Activated gamma-delta T cell (primary cell): ENCODE data around the gene WDFY2.
"Not testable (repeated sequence)": the region's sequence is repeated elsewhere in the genome, so short reads cannot be mapped to it uniquely, and the experiment has no call there.

Source experiments
- DNase-seq: peaks from one replicate; lab custom pipeline; 2025; lab: John Stamatoyannopoulos, UW

Gene WDFY2

GRCh38 chr13:51632591-51633362 lies 48.5 kb downstream of the WDFY2 start:
- DNase-seq, result no peak

- DNase-seq, result no peak
Observed at GRCh38 chr13:51635137-51635878, 51.0 kb downstream of the WDFY2 start.

- DNase-seq, result no peak
Observed at GRCh38 chr13:51636349-51636890, 52.2 kb downstream of the WDFY2 start.

GRCh38 chr13:51637852-51638215 lies 53.6 kb downstream of the WDFY2 start:
- no peak for DNase-seq

GRCh38 chr13:51638216-51638871 lies 54.1 kb downstream of the WDFY2 start:
- no peak for DNase-seq

GRCh38 chr13:51639171-51639570 lies 54.9 kb downstream of the WDFY2 start:
- no peak for DNase-seq

- DNase-seq, result not testable (repeated sequence)
Observed at GRCh38 chr13:51640696-51641095, 56.4 kb downstream of the WDFY2 start.

- no peak for DNase-seq
Observed at GRCh38 chr13:51643105-51643881, 59.0 kb downstream of the WDFY2 start.

GRCh38 chr13:51643882-51644281 lies 59.6 kb downstream of the WDFY2 start:
- no peak for DNase-seq

GRCh38 chr13:51644654-51645053 lies 60.4 kb downstream of the WDFY2 start:
- no peak for DNase-seq

- no peak for DNase-seq
Observed at GRCh38 chr13:51645154-51645650, 60.9 kb downstream of the WDFY2 start.

- no peak for DNase-seq
Observed at GRCh38 chr13:51645761-51646670, 61.8 kb downstream of the WDFY2 start.

- DNase-seq, result no peak
Observed at GRCh38 chr13:51647067-51647466, 62.8 kb downstream of the WDFY2 start.

GRCh38 chr13:51652193-51652592 lies 67.9 kb downstream of the WDFY2 start:
- DNase-seq, result not testable (repeated sequence)

- DNase-seq, result no peak
Observed at GRCh38 chr13:51659276-51660127, 75.2 kb downstream of the WDFY2 start.

GRCh38 chr13:51660813-51661212 lies 76.6 kb downstream of the WDFY2 start:
- no peak for DNase-seq

GRCh38 chr13:51663973-51664957 lies 80.0 kb downstream of the WDFY2 start:
- no peak for DNase-seq

GRCh38 chr13:51665456-51665855 lies 81.2 kb downstream of the WDFY2 start:
- DNase-seq, result no peak
